H9 (cell line): ENCODE results near the gene DSP. TPM values are rescaled to one million over a fixed set of nuclear protein-coding genes. Genes with fewer than 3 reads are reported as not detected.

Experiments used
- DNase-seq: peaks from one replicate; pipeline ENCODE4 v3.0.0-alpha.2; 2017
- H2AFZ ChIP-seq: one replicate; pipeline ENCODE4 v1.6.1; 2013; ENCODE audit warnings: mild to moderate bottlenecking, low read length, control low read depth, moderate library complexity
- H2AK5ac ChIP-seq: 2 replicates; pipeline ENCODE4 v1.6.1; 2013; ENCODE audit warnings: low read length, control low read depth, mixed read lengths; ENCODE audit not compliant: insufficient read length
- H2BK120ac ChIP-seq: one replicate; pipeline ENCODE4 v1.6.1; 2013; ENCODE audit warnings: low read depth, mild to moderate bottlenecking, low read length, control low read depth, inconsistent platforms; ENCODE audit not compliant: poor library complexity, severe bottlenecking
- H2BK12ac ChIP-seq: 2 replicates; pipeline ENCODE4 v1.6.1; 2013; ENCODE audit warnings: low read length, control low read depth, mixed read lengths, low read depth; ENCODE audit not compliant: insufficient read length
- H2BK15ac ChIP-seq: 2 replicates; pipeline ENCODE4 v1.6.1; 2013; ENCODE audit warnings: low read depth, low read length, control low read depth
- H2BK20ac ChIP-seq: one replicate; pipeline ENCODE4 v1.6.1; 2013; ENCODE audit warnings: low read depth, mild to moderate bottlenecking, low read length, control low read depth, inconsistent platforms; ENCODE audit not compliant: poor library complexity, severe bottlenecking
- H2BK5ac ChIP-seq: 2 replicates; pipeline ENCODE4 v1.6.1; 2013; ENCODE audit warnings: low read length, control low read depth, mixed read lengths; ENCODE audit not compliant: insufficient read length
- H3K14ac ChIP-seq: 2 replicates; pipeline ENCODE4 v1.6.1; 2013; ENCODE audit warnings: low read length, control low read depth; ENCODE audit not compliant: insufficient read depth
- H3K18ac ChIP-seq: 2 replicates; pipeline ENCODE4 v1.6.1; 2013; ENCODE audit warnings: low read depth, mild to moderate bottlenecking, mixed read lengths, low read length, control low read depth; ENCODE audit not compliant: insufficient read length
- H3K23ac ChIP-seq: 2 replicates; pipeline ENCODE4 v1.6.1; 2013; ENCODE audit warnings: low read length, control low read depth, mixed read lengths, low read depth; ENCODE audit not compliant: insufficient read length
- H3K23me2 ChIP-seq: 2 replicates; pipeline ENCODE4 v1.6.1; 2013; ENCODE audit warnings: low read depth, mild to moderate bottlenecking, mixed read lengths, low read length, control low read depth; ENCODE audit not compliant: insufficient read length, poor library complexity, severe bottlenecking
- H3K27ac ChIP-seq: 2 replicates; pipeline ENCODE4 v1.5.1; 2013; ENCODE audit warnings: low read length, control low read depth, mixed read lengths, low read depth; ENCODE audit not compliant: insufficient read length
- H3K27me3 ChIP-seq: 2 replicates; pipeline ENCODE4 v1.6.1; 2013; ENCODE audit warnings: low read length, control low read depth, inconsistent platforms; ENCODE audit not compliant: insufficient read depth
- H3K4ac ChIP-seq: 2 replicates; pipeline ENCODE4 v1.6.1; 2013; ENCODE audit warnings: low read depth, mild to moderate bottlenecking, control low read depth, inconsistent platforms, low read length, moderate library complexity
- H3K4me1 ChIP-seq: 2 replicates; pipeline ENCODE4 v1.6.1; 2013; ENCODE audit warnings: low read length, control low read depth, inconsistent platforms; ENCODE audit not compliant: insufficient read depth
- H3K4me2 ChIP-seq: 2 replicates; pipeline ENCODE4 v1.6.1; 2013; ENCODE audit warnings: low read length, control low read depth, mixed read lengths; ENCODE audit not compliant: insufficient read length, insufficient read depth
- H3K56ac ChIP-seq: 2 replicates; pipeline ENCODE4 v1.6.1; 2013; ENCODE audit warnings: low read depth, mild to moderate bottlenecking, mixed read lengths, low read length, control low read depth; ENCODE audit not compliant: insufficient read length
- H3K79me1 ChIP-seq: 2 replicates; pipeline ENCODE4 v1.6.1; 2013; ENCODE audit warnings: low read depth, mild to moderate bottlenecking, moderate library complexity, low read length, control low read depth, inconsistent platforms; ENCODE audit not compliant: insufficient read depth, poor library complexity, severe bottlenecking
- H3K79me2 ChIP-seq: 2 replicates; pipeline ENCODE4 v1.6.1; 2013; ENCODE audit warnings: low read length, control low read depth, inconsistent platforms; ENCODE audit not compliant: insufficient read depth
- H3K9ac ChIP-seq: 2 replicates; pipeline ENCODE4 v1.6.1; 2013; ENCODE audit warnings: low read length, control low read depth, mixed read lengths; ENCODE audit not compliant: insufficient read length; ENCODE audit errors: extremely low read depth
- H3K9me3 ChIP-seq: one replicate; pipeline ENCODE4 v1.6.1; 2013; ENCODE audit warnings: low read depth, low read length, inconsistent platforms; ENCODE audit not compliant: control insufficient read depth
- H3T11ph ChIP-seq: one replicate; pipeline ENCODE4 v1.6.1; 2013; ENCODE audit warnings: mild to moderate bottlenecking, low read length, control low read depth, inconsistent platforms
- H4K20me1 ChIP-seq: one replicate; pipeline ENCODE4 v1.6.1; 2013; ENCODE audit not compliant: control insufficient read depth, insufficient read length, insufficient read depth
- H4K5ac ChIP-seq: 2 replicates; pipeline ENCODE4 v1.6.1; 2013; ENCODE audit warnings: low read depth, mild to moderate bottlenecking, mixed read lengths, low read length, control low read depth; ENCODE audit not compliant: insufficient read length
- H4K8ac ChIP-seq: replicated peaks from 2 replicates; pipeline ENCODE4 v1.6.1; 2013; ENCODE audit warnings: low read length, control low read depth, mixed read lengths, low read depth; ENCODE audit not compliant: insufficient read length
- H4K91ac ChIP-seq: 2 replicates; pipeline ENCODE4 v1.6.1; 2013; ENCODE audit warnings: low read depth, mild to moderate bottlenecking, moderate library complexity, mixed read lengths, low read length, control low read depth; ENCODE audit not compliant: insufficient read length
- H3K27ac Mint-ChIP-seq, 3 experiments: 2 replicates in 2 of 3; 3 replicates in 1 of 3; pipeline ENCODE4 v1.8.0; 2020 to 2021; ENCODE audit warnings: mixed read lengths in 3 of 3, mild to moderate bottlenecking in 1 of 3, moderate library complexity in 1 of 3
- H3K27me3 Mint-ChIP-seq: 2 replicates; pipeline ENCODE4 v1.8.0; 2021; ENCODE audit warnings: low read depth, mild to moderate bottlenecking, moderate library complexity, mixed read lengths
- H3K36me3 Mint-ChIP-seq, 3 experiments: 2 replicates in 2 of 3; 3 replicates in 1 of 3; pipeline ENCODE4 v1.8.0; 2020 to 2021; ENCODE audit warnings: low read depth in 3 of 3, mixed read lengths in 3 of 3; ENCODE audit not compliant: insufficient read depth in 1 of 3
- H3K4me1 Mint-ChIP-seq, 2 experiments: 2 replicates each; pipeline ENCODE4 v1.8.0; 2020; ENCODE audit warnings: mixed read lengths in 2 of 2
- H3K4me3 Mint-ChIP-seq, 2 experiments: 2 replicates in 1 of 2; 3 replicates in 1 of 2; pipeline ENCODE4 v1.8.0; 2020 to 2021; ENCODE audit warnings: mild to moderate bottlenecking in 2 of 2, mixed read lengths in 2 of 2, moderate library complexity in 1 of 2
- H3K9me3 Mint-ChIP-seq, 2 experiments: 2 replicates in 1 of 2; 3 replicates in 1 of 2; pipeline ENCODE4 v1.8.0; 2020; ENCODE audit warnings: mild to moderate bottlenecking in 2 of 2, mixed read lengths in 2 of 2, moderate library complexity in 1 of 2
- CTCF ChIP-seq: fragments of 200-600 bp; sonication (generic); conservative IDR thresholded peaks from 3 replicates; pipeline ENCODE4 v1.8.0; 2021; ENCODE audit warnings: antibody characterized with exemption, mild to moderate bottlenecking
- WGBS: extraction: QIAGEN DNeasy Blood & Tissue Kit; methylation state at CpG from one replicate; pipeline ENCODE4 v1.1.7; 2013; ENCODE audit warnings: missing lambda C conversion rate, low lambda C conversion rate, mixed read lengths; ENCODE audit not compliant: insufficient read length; ENCODE audit errors: extremely low coverage; 5-methylcytosine and 5-hydroxymethylcytosine counted together
- total RNA-seq: library from RNA; stranded (reverse); gene quantifications from 2 replicates; pipeline ENCODE4 v1.2.1, GENCODE V29; 2021

Gene DSP
- total RNA-seq, 1 experiment from 2014 or later = 48.9 TPM

GRCh38 chr6:7556394-7557106, 15.1 kb downstream of the DSP start:
- no peak overlapping the region for H2BK15ac ChIP-seq
- H3K27ac Mint-ChIP-seq = 0 out of 7 replicates have a peak overlapping the region, but pooled peaks of 1 of the 3 experiments have one; percentile 47
- no peaks in the 10 kb centered on the region for H3K79me2 ChIP-seq
- WGBS = no CpG with 5 or more reads among the region's 12 CpGs
- no peak overlapping the region for H2BK20ac ChIP-seq
- no peak overlapping the region for H3T11ph ChIP-seq
- H3K27ac ChIP-seq = no peak overlapping the region
- H3K18ac ChIP-seq = no peak overlapping the region
- no peaks in the 10 kb centered on the region for H3K23me2 ChIP-seq
- H3K14ac ChIP-seq = no peak overlapping the region
- H4K91ac ChIP-seq = no peak overlapping the region
- no peak for DNase-seq
- H4K5ac ChIP-seq = no peak overlapping the region
- peaks cover 4% of the 10 kb centered on the region for H3K79me1 ChIP-seq
- no peak overlapping the region for H2BK12ac ChIP-seq
- no peaks in the 10 kb centered on the region for H3K9me3 Mint-ChIP-seq
- no peak overlapping the region for H3K4ac ChIP-seq
- H3K4me1 ChIP-seq = no peaks in the 10 kb centered on the region
- H3K4me3 Mint-ChIP-seq = no peak overlapping the region
- H3K4me2 ChIP-seq = no peak overlapping the region
- H2AK5ac ChIP-seq = no peak overlapping the region
- H4K20me1 ChIP-seq = no peaks in the 10 kb centered on the region
- H2BK5ac ChIP-seq = no peak overlapping the region
- no peak overlapping the region for H3K9ac ChIP-seq
- H3K27me3 ChIP-seq = no peaks in the 10 kb centered on the region
- peaks cover 5 to 39% (median 32%) of the 10 kb centered on the region in 3 experiments; a peak in 6 of 7 replicates for H3K36me3 Mint-ChIP-seq
- no peak overlapping the region for H3K23ac ChIP-seq
- H4K8ac ChIP-seq = no peak overlapping the region
- H3K27me3 Mint-ChIP-seq = no peaks in the 10 kb centered on the region
- no peak for TF ChIP-seq CTCF
- no peak overlapping the region for H3K56ac ChIP-seq
- no peak overlapping the region for H2AFZ ChIP-seq
- no peak overlapping the region for H2BK120ac ChIP-seq
- H3K4me1 Mint-ChIP-seq = peaks cover 0 to 2% of the 10 kb centered on the region in 2 experiments; a peak in 1 of 4 replicates
- no peaks in the 10 kb centered on the region for H3K9me3 ChIP-seq
